ENCODE data around the gene NAA38.

DNA sequence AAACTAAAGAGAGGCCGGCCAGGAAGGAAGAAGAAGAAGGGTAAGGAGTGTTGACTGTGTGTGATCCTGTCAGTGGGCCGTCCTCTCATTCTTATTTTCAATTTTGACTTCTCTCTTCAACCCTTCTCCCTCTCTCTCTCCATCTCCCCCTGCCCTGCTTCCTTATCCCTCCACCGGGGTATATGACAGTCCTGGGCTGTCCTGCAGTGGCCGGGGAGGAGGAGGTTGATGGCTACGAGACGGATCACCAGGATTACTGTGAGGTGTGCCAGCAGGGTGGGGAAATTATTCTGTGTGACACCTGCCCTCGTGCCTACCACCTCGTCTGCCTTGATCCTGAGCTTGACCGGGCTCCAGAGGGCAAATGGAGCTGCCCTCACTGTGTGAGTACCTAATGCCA, 36.9 kb upstream of the NAA38 start:
- TF ChIP-seq, protein P1, sequence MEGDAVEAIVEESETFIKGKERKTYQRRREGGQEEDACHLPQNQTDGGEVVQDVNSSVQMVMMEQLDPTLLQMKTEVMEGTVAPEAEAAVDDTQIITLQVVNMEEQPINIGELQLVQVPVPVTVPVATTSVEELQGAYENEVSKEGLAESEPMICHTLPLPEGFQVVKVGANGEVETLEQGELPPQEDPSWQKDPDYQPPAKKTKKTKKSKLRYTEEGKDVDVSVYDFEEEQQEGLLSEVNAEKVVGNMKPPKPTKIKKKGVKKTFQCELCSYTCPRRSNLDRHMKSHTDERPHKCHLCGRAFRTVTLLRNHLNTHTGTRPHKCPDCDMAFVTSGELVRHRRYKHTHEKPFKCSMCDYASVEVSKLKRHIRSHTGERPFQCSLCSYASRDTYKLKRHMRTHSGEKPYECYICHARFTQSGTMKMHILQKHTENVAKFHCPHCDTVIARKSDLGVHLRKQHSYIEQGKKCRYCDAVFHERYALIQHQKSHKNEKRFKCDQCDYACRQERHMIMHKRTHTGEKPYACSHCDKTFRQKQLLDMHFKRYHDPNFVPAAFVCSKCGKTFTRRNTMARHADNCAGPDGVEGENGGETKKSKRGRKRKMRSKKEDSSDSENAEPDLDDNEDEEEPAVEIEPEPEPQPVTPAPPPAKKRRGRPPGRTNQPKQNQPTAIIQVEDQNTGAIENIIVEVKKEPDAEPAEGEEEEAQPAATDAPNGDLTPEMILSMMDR (IDR thresholded peaks at IDR 0.05; ENCODE audit: low read depth, low read length) = no peak
- no peak for TF ChIP-seq POLR2A (IDR thresholded peaks at IDR 0.05; ENCODE audit: extremely low read depth, insufficient read length)
- TF ChIP-seq, protein P2, sequence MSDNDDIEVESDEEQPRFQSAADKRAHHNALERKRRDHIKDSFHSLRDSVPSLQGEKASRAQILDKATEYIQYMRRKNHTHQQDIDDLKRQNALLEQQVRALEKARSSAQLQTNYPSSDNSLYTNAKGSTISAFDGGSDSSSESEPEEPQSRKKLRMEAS (IDR thresholded peaks at IDR 0.05; ENCODE audit: low read depth, low read length) = no peak
